HCT116 (cell line): ENCODE results near the gene ANAPC1.
"Not testable (repeated sequence)": the region's sequence is repeated elsewhere in the genome, so short reads cannot be mapped to it uniquely, and the experiment has no call there.

ENCODE experiments used
- CTCF ChIP-seq, 3 experiments: fragments of 200-600 bp in 1 of 3; sonication (generic) in 1 of 3; IDR thresholded peaks in 2 of 3; conservative IDR thresholded peaks in 1 of 3; 2 replicates each; pipeline ENCODE4 v1.5.1; 2012 to 2017; ENCODE audit warnings: low read depth in 2 of 3, low read length in 2 of 3, antibody characterized with exemption in 1 of 3, borderline replicate concordance in 1 of 3, control low read depth in 1 of 3, mild to moderate bottlenecking in 1 of 3, mixed read lengths in 1 of 3, mixed run types in 1 of 3, moderate library complexity in 1 of 3; ENCODE audit not compliant: insufficient read depth in 1 of 3
- EGR1 ChIP-seq: IDR thresholded peaks from 2 replicates; pipeline ENCODE4 v1.6.1; 2012; ENCODE audit warnings: low read depth
- EZH2 ChIP-seq: fragments of 200-600 bp; sonication (generic); IDR thresholded peaks from 2 replicates; pipeline ENCODE4 v1.6.1; 2017; ENCODE audit warnings: antibody characterized with exemption, mixed run types
- POLR2A ChIP-seq: IDR thresholded peaks from 2 replicates; pipeline ENCODE4 v1.7.0; 2011; ENCODE audit warnings: borderline replicate concordance; ENCODE audit not compliant: insufficient read depth, insufficient read length; ENCODE audit errors: extremely low read depth
- RAD21 ChIP-seq: IDR thresholded peaks from 2 replicates; pipeline ENCODE4 v1.6.1; 2012; ENCODE audit warnings: low read depth, mild to moderate bottlenecking
- SIN3A ChIP-seq: IDR thresholded peaks from 2 replicates; pipeline ENCODE4 v1.6.1; 2012; ENCODE audit warnings: low read depth
- SP1 ChIP-seq: IDR thresholded peaks from 2 replicates; pipeline ENCODE4 v1.6.1; 2012; ENCODE audit warnings: low read depth

DNA sequence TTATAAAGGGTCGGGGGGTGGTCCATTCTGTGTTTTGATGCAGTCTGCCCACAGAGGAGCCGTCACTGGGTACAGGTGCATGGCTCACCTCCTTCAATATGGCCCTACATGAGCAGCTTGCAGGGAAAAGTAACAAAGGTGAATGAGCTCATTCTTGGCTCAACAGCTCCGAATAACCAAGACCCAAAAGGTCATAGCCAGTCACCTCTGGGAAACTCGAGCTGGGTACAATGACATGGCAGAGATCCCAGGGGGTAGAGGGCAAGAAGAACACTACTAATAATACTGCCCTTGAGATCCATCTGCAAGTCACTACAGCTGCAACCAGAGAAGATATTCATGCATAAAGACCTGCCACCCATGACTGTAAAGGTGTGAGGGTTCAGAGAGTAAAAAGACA, 106.8 kb downstream of the ANAPC1 start:
- TF ChIP-seq EZH2; CTCF (IDR thresholded peaks at IDR 0.05 in 2 of 3, conservative IDR thresholded peaks at IDR 0.05 in 1 of 3; ENCODE audit: borderline replicate concordance in 1 of 3, insufficient read depth in 1 of 3, low read depth in 2 of 3, low read length in 2 of 3); SIN3A; POLR2A; EGR1; SP1; RAD21: not testable (repeated sequence)
